Keratinocyte (primary cell): ENCODE measurements around the gene COTL1. TPM values are rescaled to one million over a fixed set of nuclear protein-coding genes. Genes with fewer than 3 reads are reported as not detected.

Experiments
- DNase-seq: peaks from one replicate; pipeline ENCODE4 v3.0.0-alpha.2; 2011; ENCODE audit warnings: low read depth, missing footprints, low spot score
- FAIRE-seq: peaks from 2 replicates; lab custom pipeline; 2011; peaks lifted over from hg19 to GRCh38; lab: Jason Lieb, UNC
- H2AFZ ChIP-seq: 2 replicates; pipeline ENCODE4 v1.6.0; 2012; ENCODE audit warnings: low read length, control low read depth, inconsistent platforms; ENCODE audit not compliant: control insufficient read depth
- H3K27ac ChIP-seq: 2 replicates; pipeline ENCODE4 v1.5.1; 2011; ENCODE audit warnings: low read length; ENCODE audit not compliant: control insufficient read depth, insufficient read depth
- H3K27me3 ChIP-seq: 3 replicates; pipeline ENCODE4 v1.6.0; 2011; ENCODE audit warnings: low read length; ENCODE audit not compliant: control insufficient read depth, insufficient read depth; ENCODE audit errors: extremely low read depth
- H3K36me3 ChIP-seq, 2 experiments: 2 replicates in 1 of 2; 3 replicates in 1 of 2; pipeline ENCODE4 v1.5.1; 2011; ENCODE audit warnings: low read length in 2 of 2, mild to moderate bottlenecking in 1 of 2; ENCODE audit not compliant: control insufficient read depth in 2 of 2, insufficient read depth in 2 of 2; ENCODE audit errors: extremely low read depth in 1 of 2
- H3K4me1 ChIP-seq: 3 replicates; pipeline ENCODE4 v1.5.1; 2011; ENCODE audit warnings: low read length; ENCODE audit not compliant: control insufficient read depth, insufficient read depth; ENCODE audit errors: extremely low read depth
- H3K4me2 ChIP-seq: 3 replicates; pipeline ENCODE4 v1.6.0; 2011; ENCODE audit warnings: low read depth, low read length; ENCODE audit not compliant: control insufficient read depth, insufficient read depth; ENCODE audit errors: extremely low read depth
- H3K4me3 ChIP-seq, 3 experiments: fragments of 200-600 bp in 1 of 3; sonication (generic) in 1 of 3; 2 replicates in 2 of 3; 3 replicates in 1 of 3; pipeline ENCODE4 v1.5.1; 2011 to 2016; ENCODE audit warnings: low read length in 3 of 3, mild to moderate bottlenecking in 3 of 3, control low read depth in 2 of 3, inconsistent platforms in 1 of 3, low read depth in 1 of 3, mixed read lengths in 1 of 3, mixed run types in 1 of 3, moderate library complexity in 1 of 3; ENCODE audit not compliant: control insufficient read depth in 2 of 3, insufficient read depth in 2 of 3; ENCODE audit errors: extremely low read depth in 1 of 3
- H3K79me2 ChIP-seq: 2 replicates; pipeline ENCODE4 v1.6.0; 2012; ENCODE audit warnings: low read length; ENCODE audit not compliant: control insufficient read depth, insufficient read depth
- H3K9ac ChIP-seq: 3 replicates; pipeline ENCODE4 v1.6.0; 2011; ENCODE audit warnings: low read length; ENCODE audit not compliant: control insufficient read depth, insufficient read depth; ENCODE audit errors: extremely low read depth
- H3K9me1 ChIP-seq: 3 replicates; pipeline ENCODE4 v1.6.0; 2011; ENCODE audit warnings: low read length; ENCODE audit not compliant: control insufficient read depth, insufficient read depth; ENCODE audit errors: extremely low read depth
- H3K9me3 ChIP-seq: 2 replicates; pipeline ENCODE4 v1.5.1; 2012; ENCODE audit warnings: low read depth, low read length; ENCODE audit not compliant: control insufficient read depth
- H4K20me1 ChIP-seq: 3 replicates; pipeline ENCODE4 v1.6.0; 2011; ENCODE audit warnings: low read length; ENCODE audit not compliant: control insufficient read depth, insufficient read depth; ENCODE audit errors: extremely low read depth
- CTCF ChIP-seq, 3 experiments: IDR thresholded peaks in 1 of 3; conservative IDR thresholded peaks in 1 of 3; optimal IDR thresholded peaks in 1 of 3; 2 replicates in 2 of 3; 3 replicates in 1 of 3; pipeline versions ENCODE3 to v1.5.1; 2011; ENCODE audit warnings: low read length in 3 of 3, mild to moderate bottlenecking in 3 of 3, moderate library complexity in 2 of 3, control low read depth in 1 of 3, inconsistent platforms in 1 of 3; ENCODE audit not compliant: insufficient read depth in 2 of 3; ENCODE audit errors: extremely low read depth in 1 of 3
- EZH2 ChIP-seq: IDR thresholded peaks from one replicate; pipeline ENCODE4 v1.6.1; 2012; ENCODE audit warnings: inconsistent platforms, mild to moderate bottlenecking, low read length, moderate library complexity
- dilution Hi-C: fragments of 300-500 bp; cut with MboI; formaldehyde crosslinking; loops from one replicate; pipeline ENCODE4 v1.7.0; 2020; ENCODE audit warnings: low sequenced_read_pairs; ENCODE audit not compliant: extremely low pct_ligation_motif_present
- polyA plus RNA-seq, 5 experiments: library from polyadenylated mRNA; depleted of rRNA in 3 of 5; stranded (reverse) in 3 of 5; stranded (forward) in 1 of 5; unstranded in 1 of 5; fragments of >200 nt; gene quantifications; 1 replicate in 1 of 5; 2 replicates in 3 of 5; 3 replicates in 1 of 5; pipeline versions ENCODE4 v1.2.1 to v1.2.3, GENCODE V29; 2011 to 2012; ENCODE audit warnings: missing spikeins in 2 of 5, low read depth in 1 of 5, low replicate concordance in 1 of 5

The COTL1 gene
- polyA plus RNA-seq, 1 donor (not counting 4 experiments of a cell fraction or from before 2014, with no cell fraction given): 116 TPM

- TF ChIP-seq CTCF (optimal IDR thresholded peaks at IDR 0.05 in 1 of 3, IDR thresholded peaks at IDR 0.05 in 1 of 3, conservative IDR thresholded peaks at IDR 0.05 in 1 of 3; ENCODE audit: extremely low read depth in 1 of 3, insufficient read depth in 2 of 3, low read length in 3 of 3): no peak
- no peak for TF ChIP-seq EZH2
- Histone ChIP-seq H3K27ac (peak overlapping the region; percentile 44), H4K20me1 (no peaks in the 10 kb centered on the region), H3K9me3 (peaks cover 8% of the 10 kb centered on the region), H3K9ac (no peak overlapping the region), H3K4me3 (peak overlapping the region in 1 of 3 experiments; percentile 47), H3K79me2 (no peaks in the 10 kb centered on the region), H3K27me3 (peaks cover 3% of the 10 kb centered on the region), H3K4me1 (peaks cover 31% of the 10 kb centered on the region), H2AFZ (peak overlapping the region; percentile 37), H3K36me3 (no peaks in the 10 kb centered on the region), H3K4me2 (peak overlapping the region; percentile 80), H3K9me1 (no peaks in the 10 kb centered on the region)
- dilution Hi-C loops: no loop called here
- peak; percentile 49 for FAIRE-seq
- peak; percentile 67 for DNase-seq
Observed at GRCh38 chr16:84531671-84532111, 86.2 kb downstream of the COTL1 start.

GRCh38 chr16:84530590-84530989 is 87.3 kb downstream of the COTL1 start:
- dilution Hi-C loops: no loop called here
- no peaks in the 10 kb centered on the region for H3K9me1 ChIP-seq
- peaks cover 31% of the 10 kb centered on the region for H3K4me1 ChIP-seq
- H4K20me1 ChIP-seq: no peaks in the 10 kb centered on the region
- peaks cover 3% of the 10 kb centered on the region for H3K27me3 ChIP-seq
- TF ChIP-seq EZH2: no peak
- no peak for TF ChIP-seq CTCF (optimal IDR thresholded peaks at IDR 0.05 in 1 of 3, IDR thresholded peaks at IDR 0.05 in 1 of 3, conservative IDR thresholded peaks at IDR 0.05 in 1 of 3; ENCODE audit: extremely low read depth in 1 of 3, insufficient read depth in 2 of 3, low read length in 3 of 3)
- no peak for FAIRE-seq
- no peak overlapping the region for H3K9ac ChIP-seq
- H3K4me3 ChIP-seq: no peak overlapping the region
- no peak overlapping the region for H2AFZ ChIP-seq
- DNase-seq: no peak
- peaks cover 8% of the 10 kb centered on the region for H3K9me3 ChIP-seq
- H3K4me2 ChIP-seq: no peak overlapping the region
- no peaks in the 10 kb centered on the region for H3K79me2 ChIP-seq
- no peaks in the 10 kb centered on the region for H3K36me3 ChIP-seq
- no peak overlapping the region for H3K27ac ChIP-seq
